Right lobe of liver (tissue), 6 donors: Measurements from ENCODE around the gene DPP10. TPM values are rescaled to one million over a fixed set of nuclear protein-coding genes. Genes with fewer than 3 reads are reported as not detected.

Source experiments
- ATAC-seq, 4 donors: fragments of 200-7000 bp; cut with Tn5 transposase; one replicate each; pipeline ENCODE4 v1.9.1; 2020; ENCODE audit warnings: mild to moderate bottlenecking in 4 of 4, moderate library complexity in 4 of 4
- DNase-seq, 3 donors: peaks; one replicate each; pipeline ENCODE4 v3.0.0-alpha.2; 2020
- H3K27ac ChIP-seq, 3 donors: fragments of 200-600 bp; one replicate each; pipeline ENCODE4 v1.8.0; 2022
- H3K27me3 ChIP-seq, 2 donors: fragments of 200-600 bp; one replicate each; pipeline ENCODE4 v1.8.0; 2022
- H3K36me3 ChIP-seq, 4 donors: fragments of 200-600 bp; sonication (generic) in 1 of 4; one replicate each; pipeline versions ENCODE4 v1.5.1 to v1.8.0; 2017 to 2022; ENCODE audit warnings: control low read depth in 1 of 4
- H3K4me1 ChIP-seq, 4 donors: fragments of 200-600 bp; sonication (generic) in 1 of 4; one replicate each; pipeline versions ENCODE4 v1.5.1 to v1.8.0; 2017 to 2022; ENCODE audit warnings: control low read depth in 1 of 4
- H3K4me3 ChIP-seq, 3 donors: fragments of 200-600 bp; one replicate each; pipeline ENCODE4 v1.8.0; 2022
- H3K9me3 ChIP-seq, 4 donors: fragments of 200-600 bp; sonication (generic) in 1 of 4; one replicate each; pipeline versions ENCODE4 v1.5.1 to v1.8.0; 2017 to 2022; ENCODE audit warnings: control low read depth in 1 of 4
- POLR2A ChIP-seq: fragments of 450-650 bp; IDR thresholded peaks from one replicate; pipeline ENCODE4 v1.6.1; 2017; ENCODE audit warnings: antibody characterized with exemption, mild to moderate bottlenecking
- WGBS: methylation state at CpG from one replicate; pipeline ENCODE4 v1.1.6; 2018; ENCODE audit warnings: low coverage, low lambda C conversion rate; ENCODE audit not compliant: insufficient coverage; ENCODE audit errors: missing lambda C conversion rate; 5-methylcytosine and 5-hydroxymethylcytosine counted together
- intact Hi-C, 2 donors: fragments of 100-400 bp; cut with DNase I; formaldehyde crosslinking; loops; one replicate each; pipeline versions ENCODE4 v1.11.2 to v1.14.1; 2022
- total RNA-seq, 6 experiments: library from RNA; depleted of rRNA in 2 of 6; stranded (reverse); fragments of >200 nt in 2 of 6; fragmentation: NEBNext Ultra II Directional in 3 of 6; extraction: Animal tissue kit (Norgen Biotek cat#: 25700) in 3 of 6; gene quantifications; one replicate each; pipeline versions ENCODE4 v1.1.0 to v1.2.4, GENCODE V29; 2016 to 2023
- TF ChIP-seq, protein P1 (sequence below), 4 donors: fragments of 200-600 bp in 3 of 4; fragments of 450-650 bp in 1 of 4; IDR thresholded peaks; one replicate each; pipeline versions ENCODE4 v1.5.1 to v1.8.0; 2016 to 2022; ENCODE audit warnings: antibody characterized with exemption in 4 of 4, mild to moderate bottlenecking in 2 of 4
- donor health status: DM: no; HTN: yes; CAD: no.
- donor health status: DM: no; HTN: no; CAD: no.
- donor health status: DM: no; HTN: no; CAD: no.
- donor health status: DM: no; HTN: yes; CAD: no.
- donor health status: DM: no; HTN: yes; CAD: no.

Gene DPP10
- total RNA-seq, 6 experiments from 2014 or later = 0.09 to 0.19 (median 0.15) TPM; not detected in 2

DNA sequence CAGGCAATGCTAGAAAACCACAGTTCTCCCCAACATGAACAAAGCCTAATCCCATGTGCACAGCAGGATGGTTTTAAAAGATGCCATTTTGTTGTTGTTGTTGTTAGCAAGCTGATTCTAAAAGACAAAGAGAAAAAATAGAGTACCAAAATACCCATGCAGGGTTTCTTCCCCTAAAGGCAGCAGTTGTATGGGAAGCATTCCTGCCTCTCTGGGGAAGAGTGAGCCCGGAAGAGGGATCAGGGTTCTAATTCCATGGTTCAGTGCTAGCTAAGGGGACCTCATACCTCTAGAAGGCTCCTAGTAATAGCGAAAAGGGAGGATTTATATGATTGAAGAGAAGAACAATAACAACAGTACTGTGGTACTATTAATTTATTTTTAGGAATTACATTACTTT, 327.6 kb downstream of the DPP10 start:
- ATAC-seq = no peak
- Histone ChIP-seq H3K4me1 (no peaks in the 10 kb centered on the region), H3K27me3 (no peaks in the 10 kb centered on the region), H3K36me3 (no peaks in the 10 kb centered on the region), H3K27ac (no peak overlapping the region), H3K4me3 (no peak overlapping the region), H3K9me3 (no peaks in the 10 kb centered on the region)
- DNase-seq = no peak
- 44% methylated on average over 2 of the region's 2 CpGs for WGBS
- TF ChIP-seq, protein P1, sequence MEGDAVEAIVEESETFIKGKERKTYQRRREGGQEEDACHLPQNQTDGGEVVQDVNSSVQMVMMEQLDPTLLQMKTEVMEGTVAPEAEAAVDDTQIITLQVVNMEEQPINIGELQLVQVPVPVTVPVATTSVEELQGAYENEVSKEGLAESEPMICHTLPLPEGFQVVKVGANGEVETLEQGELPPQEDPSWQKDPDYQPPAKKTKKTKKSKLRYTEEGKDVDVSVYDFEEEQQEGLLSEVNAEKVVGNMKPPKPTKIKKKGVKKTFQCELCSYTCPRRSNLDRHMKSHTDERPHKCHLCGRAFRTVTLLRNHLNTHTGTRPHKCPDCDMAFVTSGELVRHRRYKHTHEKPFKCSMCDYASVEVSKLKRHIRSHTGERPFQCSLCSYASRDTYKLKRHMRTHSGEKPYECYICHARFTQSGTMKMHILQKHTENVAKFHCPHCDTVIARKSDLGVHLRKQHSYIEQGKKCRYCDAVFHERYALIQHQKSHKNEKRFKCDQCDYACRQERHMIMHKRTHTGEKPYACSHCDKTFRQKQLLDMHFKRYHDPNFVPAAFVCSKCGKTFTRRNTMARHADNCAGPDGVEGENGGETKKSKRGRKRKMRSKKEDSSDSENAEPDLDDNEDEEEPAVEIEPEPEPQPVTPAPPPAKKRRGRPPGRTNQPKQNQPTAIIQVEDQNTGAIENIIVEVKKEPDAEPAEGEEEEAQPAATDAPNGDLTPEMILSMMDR (IDR thresholded peaks at IDR 0.05) = no peak
- no peak for TF ChIP-seq POLR2A
- intact Hi-C loops = no loop called here

- no peak overlapping the region for H3K4me3 ChIP-seq
- intact Hi-C loops = no loop called here
- no peaks in the 10 kb centered on the region for H3K27me3 ChIP-seq
- H3K4me1 ChIP-seq = no peaks in the 10 kb centered on the region
- no peaks in the 10 kb centered on the region for H3K36me3 ChIP-seq
- DNase-seq (no peak), ATAC-seq (no peak)
- no peaks in the 10 kb centered on the region for H3K9me3 ChIP-seq
- TF ChIP-seq, protein P1 (IDR thresholded peaks at IDR 0.05) = no peak
- TF ChIP-seq POLR2A = no peak
- no peak overlapping the region for H3K27ac ChIP-seq
- 14% methylated on average over 1 of the region's 1 CpG for WGBS
These were observed 341.6 kb downstream of the DPP10 start for GRCh38 chr2:114784046-114784445.

- ATAC-seq = no peak
- WGBS = 35% methylated on average over 6 of the region's 6 CpGs
- intact Hi-C loops = no loop called here
- no peaks in the 10 kb centered on the region for H3K9me3 ChIP-seq
- no peak for TF ChIP-seq POLR2A
- TF ChIP-seq, protein P1 (IDR thresholded peaks at IDR 0.05) = no peak
- H3K27ac ChIP-seq = no peak overlapping the region
- H3K4me1 ChIP-seq = no peaks in the 10 kb centered on the region
- no peak for DNase-seq
- H3K27me3 ChIP-seq = no peaks in the 10 kb centered on the region
- no peaks in the 10 kb centered on the region for H3K36me3 ChIP-seq
- no peak overlapping the region for H3K4me3 ChIP-seq
These were observed 342.6 kb downstream of the DPP10 start for GRCh38 chr2:114784890-114785583.

- DNase-seq (no peak), ATAC-seq (no peak)
- 62% methylated on average over 5 of the region's 5 CpGs for WGBS
- Histone ChIP-seq H3K27ac (no peak overlapping the region), H3K4me1 (no peaks in the 10 kb centered on the region), H3K4me3 (no peak overlapping the region), H3K27me3 (no peaks in the 10 kb centered on the region), H3K36me3 (no peaks in the 10 kb centered on the region), H3K9me3 (no peaks in the 10 kb centered on the region)
- intact Hi-C loops = no loop called here
- TF ChIP-seq, protein P1 (IDR thresholded peaks at IDR 0.05) = no peak
These were observed 344.5 kb downstream of the DPP10 start for GRCh38 chr2:114786901-114787300.
